ENCODE measurements around the gene ARHGEF2. TPM values are rescaled to one million over a fixed set of nuclear protein-coding genes. Genes with fewer than 3 reads are reported as not detected.
A peak's percentile ranks its signal among the peaks of the same experiment; 100 is the strongest.

Gene ARHGEF2
- total and polyA plus RNA-seq, 2 donors (not counting 1 experiment from before 2014, with no cell fraction given), result 241 to 245 TPM

GRCh38 chr1:155981266-155982088 lies 3.1 kb upstream of the ARHGEF2 start:
- peaks cover 17% of the 10 kb centered on the region for H4K20me1 ChIP-seq (ENCODE audit: control insufficient read depth, insufficient read depth, low read length, poor library complexity, severe bottlenecking)
- POLR2A ChIA-PET, result interaction anchor here (0.6 to 4.8 kb wide), 9 partner anchors 11 to 43 kb away, joined by 3 to 44 read pairs (median 5); no protein-coding TSS in a partner anchor
- peak overlapping the region; percentile 76 to 93 (median 81) for H3K4me3 ChIP-seq (ENCODE audit: control extremely low read depth in 1 of 5, extremely low read depth in 1 of 5, insufficient read depth in 1 of 5, low read depth in 2 of 5, low read length in 4 of 5)
- DNase-seq (peak; percentile 78), ATAC-seq (ENCODE audit: low read depth) (peak; percentile 53)
- no peaks in the 10 kb centered on the region for H3K9me3 ChIP-seq (ENCODE audit: control extremely low read depth in 1 of 3, control insufficient read depth in 2 of 3, insufficient read depth in 1 of 3, low read length in 2 of 3)
- no peak for TF ChIP-seq EZH2 (IDR thresholded peaks at IDR 0.05; ENCODE audit: borderline replicate concordance, insufficient read depth, low read depth, low read length, poor library complexity, severe bottlenecking)
- TF ChIP-seq, protein P1, sequence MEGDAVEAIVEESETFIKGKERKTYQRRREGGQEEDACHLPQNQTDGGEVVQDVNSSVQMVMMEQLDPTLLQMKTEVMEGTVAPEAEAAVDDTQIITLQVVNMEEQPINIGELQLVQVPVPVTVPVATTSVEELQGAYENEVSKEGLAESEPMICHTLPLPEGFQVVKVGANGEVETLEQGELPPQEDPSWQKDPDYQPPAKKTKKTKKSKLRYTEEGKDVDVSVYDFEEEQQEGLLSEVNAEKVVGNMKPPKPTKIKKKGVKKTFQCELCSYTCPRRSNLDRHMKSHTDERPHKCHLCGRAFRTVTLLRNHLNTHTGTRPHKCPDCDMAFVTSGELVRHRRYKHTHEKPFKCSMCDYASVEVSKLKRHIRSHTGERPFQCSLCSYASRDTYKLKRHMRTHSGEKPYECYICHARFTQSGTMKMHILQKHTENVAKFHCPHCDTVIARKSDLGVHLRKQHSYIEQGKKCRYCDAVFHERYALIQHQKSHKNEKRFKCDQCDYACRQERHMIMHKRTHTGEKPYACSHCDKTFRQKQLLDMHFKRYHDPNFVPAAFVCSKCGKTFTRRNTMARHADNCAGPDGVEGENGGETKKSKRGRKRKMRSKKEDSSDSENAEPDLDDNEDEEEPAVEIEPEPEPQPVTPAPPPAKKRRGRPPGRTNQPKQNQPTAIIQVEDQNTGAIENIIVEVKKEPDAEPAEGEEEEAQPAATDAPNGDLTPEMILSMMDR (IDR thresholded peaks at IDR 0.05), result no peak
- peak overlapping the region; percentile 93 for H3K4me2 ChIP-seq (replicated peaks; ENCODE audit: low read depth, low read length, poor library complexity, severe bottlenecking)
- Mint-ChIP-seq H3K4me1 (peaks cover 69% of the 10 kb centered on the region), H3K27ac (peak overlapping the region; percentile 94), H3K4me3 (peak overlapping the region; percentile 95), H3K9me3 (ENCODE audit: insufficient read depth) (no peaks in the 10 kb centered on the region), H3K27me3 (no peaks in the 10 kb centered on the region)
- H3K27ac ChIP-seq (ENCODE audit: low read length in 2 of 2), result peak overlapping the region; percentile 70 to 91
- CTCF ChIA-PET, result interaction anchor here (0.7 to 12.2 kb wide), 12 partner anchors 9 to 47 kb away, joined by 3 to 206 read pairs (median 4); partner anchors contain the start of genes KHDC4 and RXFP4
- peak overlapping the region; percentile 89 for H3K9ac ChIP-seq (ENCODE audit: low read length)
- H3K36me3 ChIP-seq (replicated peaks in 1 of 2; ENCODE audit: control extremely low read depth in 1 of 2, control insufficient read depth in 1 of 2, extremely low read depth in 1 of 2, insufficient read depth in 2 of 2, low read length in 1 of 2), result no peaks in the 10 kb centered on the region
- H3K4me1 ChIP-seq (ENCODE audit: control insufficient read depth in 2 of 2, insufficient read depth in 2 of 2, low read length in 2 of 2), result peaks cover 55 to 65% of the 10 kb centered on the region in 2 donors
- H2AFZ ChIP-seq (ENCODE audit: insufficient read depth, low read depth, low read length, poor library complexity, severe bottlenecking), result peak overlapping the region; percentile 21
- H3K27me3 ChIP-seq (replicated peaks in 1 of 4; ENCODE audit: control extremely low read depth in 1 of 4, control insufficient read depth in 3 of 4, insufficient read depth in 4 of 4, low read length in 3 of 4), result no peaks in the 10 kb centered on the region
- 8% methylated on average over 4 of the region's 6 CpGs for WGBS (ENCODE audit: insufficient coverage)
- intact Hi-C loops (cut with micrococcal nuclease), result loop anchor here (1.0 kb wide), 2 partner anchors 8 to 21 kb away; no protein-coding TSS in a partner anchor
- peaks cover 93% of the 10 kb centered on the region for H3K79me2 ChIP-seq (ENCODE audit: control insufficient read depth, insufficient read depth, low read length)
